ENCODE measurements around the gene SCGB2B2.
"Not testable (repeated sequence)": the region's sequence is repeated elsewhere in the genome, so short reads cannot be mapped to it uniquely, and the experiment has no call there.

SCGB2B2 gene

DNA sequence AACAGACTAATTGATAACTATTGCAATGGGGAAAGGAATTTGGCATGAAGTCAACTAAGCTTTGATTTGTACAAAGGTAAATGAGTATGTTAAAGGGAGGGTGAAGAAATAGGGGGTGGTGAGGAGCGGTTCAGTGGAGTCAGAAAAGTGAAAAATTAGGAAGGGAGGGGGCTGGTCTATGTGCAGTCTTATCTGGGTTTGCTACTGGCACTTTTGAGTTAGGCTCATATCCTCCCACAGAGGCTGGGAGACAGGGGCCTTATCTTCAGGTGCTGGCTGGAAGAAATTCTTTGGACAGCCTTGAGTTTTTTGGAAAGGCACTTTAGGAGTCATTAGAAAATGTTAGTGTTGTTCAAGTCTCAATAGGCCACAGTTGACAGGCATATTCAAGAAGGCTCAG, 11.6 kb upstream of the SCGB2B2 start:
- Histone ChIP-seq H3K4me3 (replicated peaks; ENCODE audit: low read depth, low read length) (no peak overlapping the region), H3K36me3 (ENCODE audit: control insufficient read depth, insufficient read depth, low read length) (no peaks in the 10 kb centered on the region), H3K27me3 (replicated peaks; ENCODE audit: control insufficient read depth, insufficient read depth, low read length) (no peaks in the 10 kb centered on the region)
- DNase-seq (ENCODE audit: extremely low read depth, insufficient read length): no peak
- TF ChIP-seq, protein P1, sequence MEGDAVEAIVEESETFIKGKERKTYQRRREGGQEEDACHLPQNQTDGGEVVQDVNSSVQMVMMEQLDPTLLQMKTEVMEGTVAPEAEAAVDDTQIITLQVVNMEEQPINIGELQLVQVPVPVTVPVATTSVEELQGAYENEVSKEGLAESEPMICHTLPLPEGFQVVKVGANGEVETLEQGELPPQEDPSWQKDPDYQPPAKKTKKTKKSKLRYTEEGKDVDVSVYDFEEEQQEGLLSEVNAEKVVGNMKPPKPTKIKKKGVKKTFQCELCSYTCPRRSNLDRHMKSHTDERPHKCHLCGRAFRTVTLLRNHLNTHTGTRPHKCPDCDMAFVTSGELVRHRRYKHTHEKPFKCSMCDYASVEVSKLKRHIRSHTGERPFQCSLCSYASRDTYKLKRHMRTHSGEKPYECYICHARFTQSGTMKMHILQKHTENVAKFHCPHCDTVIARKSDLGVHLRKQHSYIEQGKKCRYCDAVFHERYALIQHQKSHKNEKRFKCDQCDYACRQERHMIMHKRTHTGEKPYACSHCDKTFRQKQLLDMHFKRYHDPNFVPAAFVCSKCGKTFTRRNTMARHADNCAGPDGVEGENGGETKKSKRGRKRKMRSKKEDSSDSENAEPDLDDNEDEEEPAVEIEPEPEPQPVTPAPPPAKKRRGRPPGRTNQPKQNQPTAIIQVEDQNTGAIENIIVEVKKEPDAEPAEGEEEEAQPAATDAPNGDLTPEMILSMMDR (IDR thresholded peaks at IDR 0.05; ENCODE audit: insufficient read depth, low read length, poor library complexity, severe bottlenecking): no peak

DNA sequence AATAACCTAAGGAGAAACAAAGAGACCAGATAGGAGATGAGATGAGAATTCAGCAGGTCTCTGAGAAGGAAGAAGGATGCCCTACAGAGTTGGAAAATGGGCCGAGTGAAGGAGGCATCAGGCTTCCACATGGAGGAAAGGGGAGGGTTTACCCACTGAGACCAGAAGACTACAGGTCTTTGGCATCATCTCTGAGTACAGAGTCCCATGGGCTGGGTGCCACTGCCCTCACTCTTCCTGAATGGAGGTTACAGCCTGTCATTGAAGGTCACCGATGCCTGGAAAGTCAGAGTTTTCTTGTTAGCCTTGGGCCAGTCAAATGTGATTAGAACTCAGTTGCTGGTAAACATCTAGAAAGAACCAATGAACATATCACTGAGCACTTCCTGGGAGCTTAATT, 10.4 kb upstream of the SCGB2B2 start:
- no peaks in the 10 kb centered on the region for H3K36me3 ChIP-seq (ENCODE audit: control insufficient read depth, insufficient read depth, low read length)
- no peaks in the 10 kb centered on the region for H3K27me3 ChIP-seq (replicated peaks; ENCODE audit: control insufficient read depth, insufficient read depth, low read length)
- TF ChIP-seq, protein P1 (IDR thresholded peaks at IDR 0.05; ENCODE audit: insufficient read depth, low read length, poor library complexity, severe bottlenecking): no peak
- no peak overlapping the region for H3K4me3 ChIP-seq (replicated peaks; ENCODE audit: low read depth, low read length)
- no peak for DNase-seq (ENCODE audit: extremely low read depth, insufficient read length)

GRCh38 chr19:34686455-34686854, 9.5 kb upstream of the SCGB2B2 start:
- H3K4me3 ChIP-seq (replicated peaks; ENCODE audit: low read depth, low read length): no peak overlapping the region
- no peak for DNase-seq (ENCODE audit: extremely low read depth, insufficient read length)
- TF ChIP-seq, protein P1 (IDR thresholded peaks at IDR 0.05; ENCODE audit: insufficient read depth, low read length, poor library complexity, severe bottlenecking): no peak
- no peaks in the 10 kb centered on the region for H3K36me3 ChIP-seq (ENCODE audit: control insufficient read depth, insufficient read depth, low read length)
- no peaks in the 10 kb centered on the region for H3K27me3 ChIP-seq (replicated peaks; ENCODE audit: control insufficient read depth, insufficient read depth, low read length)

- H3K4me3 ChIP-seq (replicated peaks; ENCODE audit: low read depth, low read length); DNase-seq (ENCODE audit: extremely low read depth, insufficient read length); H3K36me3 ChIP-seq (ENCODE audit: control insufficient read depth, insufficient read depth, low read length); H3K27me3 ChIP-seq (replicated peaks; ENCODE audit: control insufficient read depth, insufficient read depth, low read length): not testable (repeated sequence)
These were observed 8.3 kb upstream of the SCGB2B2 start for GRCh38 chr19:34685266-34685665.

GRCh38 chr19:34681478-34681877, 4.5 kb upstream of the SCGB2B2 start:
- TF ChIP-seq, protein P1 (IDR thresholded peaks at IDR 0.05; ENCODE audit: insufficient read depth, low read length, poor library complexity, severe bottlenecking): no peak
- H3K36me3 ChIP-seq (ENCODE audit: control insufficient read depth, insufficient read depth, low read length): no peaks in the 10 kb centered on the region; the same call in 1 of the 2 replicates

DNA sequence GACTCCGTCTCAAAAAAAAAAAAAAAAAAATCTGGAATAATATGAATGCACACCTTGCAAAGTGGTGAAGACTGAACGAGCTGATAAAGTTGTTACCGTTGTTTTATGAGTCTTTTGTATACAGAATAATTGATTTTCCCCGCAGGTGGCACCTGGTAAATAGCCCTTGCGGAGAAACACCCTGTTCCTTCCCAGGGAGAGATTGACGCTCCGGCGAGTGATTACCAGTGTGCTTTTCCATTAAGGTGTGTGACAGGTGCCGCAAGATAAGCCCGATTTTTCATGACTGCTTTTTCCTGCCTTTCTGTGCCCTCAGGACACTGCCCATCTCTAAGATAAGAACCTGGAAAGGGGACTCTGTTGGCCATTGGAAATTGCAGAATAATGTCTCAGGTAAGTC, 1.5 kb upstream of the SCGB2B2 start:
- Histone ChIP-seq H3K4me3 (replicated peaks; ENCODE audit: low read depth, low read length) (peak overlapping the region; percentile 70; the same call in 1 of the 2 replicates), H3K36me3 (ENCODE audit: control insufficient read depth, insufficient read depth, low read length) (no peaks in the 10 kb centered on the region; the same call in 1 of the 2 replicates), H3K27me3 (replicated peaks; ENCODE audit: control insufficient read depth, insufficient read depth, low read length) (no peaks in the 10 kb centered on the region)
- DNase-seq (ENCODE audit: extremely low read depth, insufficient read length): no peak
- TF ChIP-seq, protein P1 (IDR thresholded peaks at IDR 0.05; ENCODE audit: insufficient read depth, low read length, poor library complexity, severe bottlenecking): no peak

More at GRCh38 chr19:34681478-34681877, 4.5 kb upstream of the SCGB2B2 start:
- Histone ChIP-seq H3K27me3 (replicated peaks; ENCODE audit: control insufficient read depth, insufficient read depth, low read length) (no peaks in the 10 kb centered on the region), H3K4me3 (replicated peaks; ENCODE audit: low read depth, low read length) (no peak overlapping the region)
- no peak for DNase-seq (ENCODE audit: extremely low read depth, insufficient read length)

Data from GM06990 (cell line).